HepG2 (cell line): Measurements from ENCODE around the gene NTN3. TPM values are rescaled to one million over a fixed set of nuclear protein-coding genes. Genes with fewer than 3 reads are reported as not detected.

ENCODE experiments used
- BHLHE40 ChIP-seq: IDR thresholded peaks from 2 replicates; pipeline ENCODE4 v1.6.1; 2011; ENCODE audit warnings: low read length, improper control_type of control experiment
- GATAD1 ChIP-seq: IDR thresholded peaks from 2 replicates; pipeline ENCODE4 v1.6.1; 2016; ENCODE audit warnings: missing genetic modification reagents, missing compliant biosample characterization
- KDM2A ChIP-seq: sonication (generic); formaldehyde crosslinking; IDR thresholded peaks from 2 replicates; pipeline ENCODE4 v1.4.0; 2020; ENCODE audit warnings: low read depth, missing genetic modification reagents, borderline replicate concordance
- LCORL ChIP-seq, 2 experiments: fragments of 450-650 bp in 1 of 2; sonication (generic) in 1 of 2; formaldehyde crosslinking in 1 of 2; IDR thresholded peaks; 2 replicates each; pipeline versions ENCODE4 v1.5.0 to v1.6.1; 2017 to 2020; ENCODE audit warnings: antibody characterized with exemption in 1 of 2, missing genetic modification reagents in 1 of 2
- MAZ ChIP-seq, 2 experiments: sonication (generic) in 1 of 2; formaldehyde crosslinking in 1 of 2; IDR thresholded peaks; 2 replicates each; pipeline versions ENCODE4 v1.5.0 to v1.6.1; 2012 to 2020; ENCODE audit warnings: low read depth in 2 of 2, mild to moderate bottlenecking in 2 of 2, borderline replicate concordance in 1 of 2, improper control_type of control experiment in 1 of 2, low read length in 1 of 2, missing genetic modification reagents in 1 of 2, moderate library complexity in 1 of 2
- NKX3-1 ChIP-seq: sonication (generic); formaldehyde crosslinking; IDR thresholded peaks from 2 replicates; pipeline ENCODE4 v1.5.0; 2020; ENCODE audit warnings: missing genetic modification reagents
- PATZ1 ChIP-seq: sonication (generic); formaldehyde crosslinking; IDR thresholded peaks from 2 replicates; pipeline ENCODE4 v1.4.0; 2020; ENCODE audit warnings: missing genetic modification reagents
- PAXIP1 ChIP-seq: sonication (generic); formaldehyde crosslinking; conservative IDR thresholded peaks from 2 replicates; pipeline ENCODE4 v1.4.0; 2020; ENCODE audit warnings: mild to moderate bottlenecking, missing genetic modification reagents, moderate library complexity
- RXRB ChIP-seq: IDR thresholded peaks from 2 replicates; pipeline ENCODE4 v1.6.1; 2016; ENCODE audit warnings: borderline replicate concordance, missing genetic modification reagents, missing compliant biosample characterization
- SMAD1 ChIP-seq: sonication (generic); formaldehyde crosslinking; IDR thresholded peaks from 2 replicates; pipeline ENCODE4 v1.4.0; 2020; ENCODE audit warnings: missing genetic modification reagents, low read depth, mild to moderate bottlenecking, borderline replicate concordance
- ZBTB42 ChIP-seq: sonication (generic); formaldehyde crosslinking; IDR thresholded peaks from 2 replicates; pipeline ENCODE4 v1.5.0; 2020; ENCODE audit warnings: mild to moderate bottlenecking, missing genetic modification reagents
- ZFX ChIP-seq: sonication (generic); formaldehyde crosslinking; IDR thresholded peaks from 2 replicates; pipeline ENCODE4 v1.4.0; 2020; ENCODE audit warnings: mild to moderate bottlenecking, low read depth, missing genetic modification reagents, moderate library complexity
- ZNF292 ChIP-seq: sonication (generic); formaldehyde crosslinking; IDR thresholded peaks from 2 replicates; pipeline ENCODE4 v1.8.1; 2022; ENCODE audit warnings: mild to moderate bottlenecking, low read depth, missing genetic modification reagents, borderline replicate concordance
- ZNF331 ChIP-seq: sonication (generic); formaldehyde crosslinking; IDR thresholded peaks from 2 replicates; pipeline ENCODE4 v1.4.0; 2020; ENCODE audit warnings: missing genetic modification reagents
- ZNF737 ChIP-seq: sonication (generic); formaldehyde crosslinking; IDR thresholded peaks from 2 replicates; pipeline ENCODE4 v1.5.0; 2020; ENCODE audit warnings: missing genetic modification reagents, mild to moderate bottlenecking, borderline replicate concordance
- polyA plus RNA-seq, 8 experiments: library from polyadenylated mRNA; depleted of rRNA in 3 of 8; stranded (reverse) in 7 of 8; unstranded in 1 of 8; fragments of >200 nt; fragmentation: Illumina TruSeq in 4 of 8; extraction: Trizol in 4 of 8; gene quantifications; 2 replicates each; pipeline versions ENCODE4 v1.2.1 to v1.2.3, GENCODE V29; 2011 to 2016; ENCODE audit warnings: low read depth in 4 of 8, missing spikeins in 1 of 8, mixed read lengths in 1 of 8; ENCODE audit not compliant: insufficient read depth in 1 of 8
- total RNA-seq, 5 experiments: library from RNA; depleted of rRNA; stranded (reverse); fragments of >200 nt; fragmentation: Illumina TruSeq; extraction: Trizol; gene quantifications; 2 replicates each; pipeline ENCODE4 v1.2.3, GENCODE V29; 2016; ENCODE audit warnings: low read depth in 1 of 5
- TF ChIP-seq, protein P1 (sequence below): sonication (generic); formaldehyde crosslinking; IDR thresholded peaks from 2 replicates; pipeline ENCODE4 v1.9.0; 2022; ENCODE audit warnings: missing genetic modification reagents, mild to moderate bottlenecking, borderline replicate concordance
- TF ChIP-seq, protein P2 (sequence below): sonication (generic); formaldehyde crosslinking; conservative IDR thresholded peaks from 2 replicates; pipeline ENCODE4 v1.4.0; 2020; ENCODE audit warnings: missing genetic modification reagents

The NTN3 gene
- total and polyA plus RNA-seq, 2 of the 13 experiments (the other 11 are each of a cell fraction or from before 2014, with no cell fraction given): 0.09 to 0.20 TPM

DNA sequence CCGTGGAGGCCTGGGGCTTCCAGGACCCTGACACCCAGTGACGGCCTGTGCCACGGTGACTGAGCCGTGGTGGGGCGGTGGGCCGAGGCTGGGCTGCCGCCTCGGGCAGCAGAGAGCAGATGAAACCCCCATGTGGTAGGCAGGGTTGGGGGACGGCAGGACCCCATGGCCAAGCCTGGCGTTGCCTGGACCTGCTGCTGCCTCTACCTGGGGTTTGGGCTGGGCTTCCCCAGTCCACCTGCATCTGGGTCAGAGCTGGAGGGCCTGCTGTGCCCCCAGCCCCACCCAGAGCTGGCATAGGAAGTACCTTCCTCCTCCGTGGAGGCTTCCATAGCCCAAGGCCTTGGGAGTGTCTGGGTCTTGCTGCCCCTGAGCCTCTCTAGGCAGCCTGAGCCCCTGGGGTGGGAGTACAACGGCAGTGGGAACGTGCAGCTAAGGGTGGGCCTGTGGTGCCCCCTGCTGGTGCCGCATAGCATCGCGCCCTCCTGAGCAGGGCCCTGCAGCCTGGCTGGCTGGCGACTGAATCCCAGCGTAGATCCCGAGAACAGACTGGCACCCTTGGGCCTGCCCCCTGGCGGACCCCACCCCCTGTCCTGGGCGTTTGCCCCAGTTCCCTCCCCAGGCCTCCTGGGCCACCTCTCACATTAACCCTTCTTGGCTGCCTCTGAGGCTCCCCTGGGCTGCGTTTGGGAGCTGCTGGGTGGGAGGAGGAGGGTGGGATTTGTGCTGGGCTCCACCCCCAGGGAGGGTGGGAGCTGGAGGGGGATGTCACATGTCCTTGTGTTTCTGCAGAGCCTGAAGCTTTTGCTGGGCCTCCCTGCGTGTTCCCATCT lies 30.0 kb downstream of the NTN3 start (continued):
- TF ChIP-seq PAXIP1 (CRISPR knock-in tag) (0 out of 2 replicates have a peak, but pooled peaks have one; percentile 16), PATZ1 (CRISPR knock-in tag) (peak; percentile 72), ZBTB42 (CRISPR knock-in tag) (0 out of 2 replicates have a peak, but pooled peaks have one; percentile 38), LCORL (IDR thresholded peaks at IDR 0.05) (no peak), LCORL (CRISPR knock-in tag; IDR thresholded peaks at IDR 0.05) (peak; percentile 74), RXRB (CRISPR knock-in tag) (peak; percentile 30; the same call in 1 of the 2 replicates), GATAD1 (CRISPR knock-in tag) (peak; percentile 61), SMAD1 (CRISPR knock-in tag) (0 out of 2 replicates have a peak, but pooled peaks have one; percentile 6), ZFX (CRISPR knock-in tag) (peak; percentile 48; the same call in 1 of the 2 replicates), KDM2A (peak; percentile 86), MAZ (IDR thresholded peaks at IDR 0.05; ENCODE audit: borderline replicate concordance, low read depth, low read length) (no peak), MAZ (CRISPR knock-in tag; IDR thresholded peaks at IDR 0.05; ENCODE audit: low read depth) (peak; percentile 67; the same call in 1 of the 2 replicates), ZNF737 (no peak), NKX3-1 (CRISPR knock-in tag) (no peak), BHLHE40 (0 out of 2 replicates have a peak, but pooled peaks have one; percentile 44), ZNF331 (CRISPR knock-in tag) (peak; percentile 45; the same call in 1 of the 2 replicates), ZNF292 (CRISPR knock-in tag) (no peak)
- TF ChIP-seq, protein P1, sequence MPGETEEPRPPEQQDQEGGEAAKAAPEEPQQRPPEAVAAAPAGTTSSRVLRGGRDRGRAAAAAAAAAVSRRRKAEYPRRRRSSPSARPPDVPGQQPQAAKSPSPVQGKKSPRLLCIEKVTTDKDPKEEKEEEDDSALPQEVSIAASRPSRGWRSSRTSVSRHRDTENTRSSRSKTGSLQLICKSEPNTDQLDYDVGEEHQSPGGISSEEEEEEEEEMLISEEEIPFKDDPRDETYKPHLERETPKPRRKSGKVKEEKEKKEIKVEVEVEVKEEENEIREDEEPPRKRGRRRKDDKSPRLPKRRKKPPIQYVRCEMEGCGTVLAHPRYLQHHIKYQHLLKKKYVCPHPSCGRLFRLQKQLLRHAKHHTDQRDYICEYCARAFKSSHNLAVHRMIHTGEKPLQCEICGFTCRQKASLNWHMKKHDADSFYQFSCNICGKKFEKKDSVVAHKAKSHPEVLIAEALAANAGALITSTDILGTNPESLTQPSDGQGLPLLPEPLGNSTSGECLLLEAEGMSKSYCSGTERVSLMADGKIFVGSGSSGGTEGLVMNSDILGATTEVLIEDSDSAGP (CRISPR knock-in tag): peak; percentile 45; the same call in 1 of the 2 replicates
- TF ChIP-seq, protein P2, sequence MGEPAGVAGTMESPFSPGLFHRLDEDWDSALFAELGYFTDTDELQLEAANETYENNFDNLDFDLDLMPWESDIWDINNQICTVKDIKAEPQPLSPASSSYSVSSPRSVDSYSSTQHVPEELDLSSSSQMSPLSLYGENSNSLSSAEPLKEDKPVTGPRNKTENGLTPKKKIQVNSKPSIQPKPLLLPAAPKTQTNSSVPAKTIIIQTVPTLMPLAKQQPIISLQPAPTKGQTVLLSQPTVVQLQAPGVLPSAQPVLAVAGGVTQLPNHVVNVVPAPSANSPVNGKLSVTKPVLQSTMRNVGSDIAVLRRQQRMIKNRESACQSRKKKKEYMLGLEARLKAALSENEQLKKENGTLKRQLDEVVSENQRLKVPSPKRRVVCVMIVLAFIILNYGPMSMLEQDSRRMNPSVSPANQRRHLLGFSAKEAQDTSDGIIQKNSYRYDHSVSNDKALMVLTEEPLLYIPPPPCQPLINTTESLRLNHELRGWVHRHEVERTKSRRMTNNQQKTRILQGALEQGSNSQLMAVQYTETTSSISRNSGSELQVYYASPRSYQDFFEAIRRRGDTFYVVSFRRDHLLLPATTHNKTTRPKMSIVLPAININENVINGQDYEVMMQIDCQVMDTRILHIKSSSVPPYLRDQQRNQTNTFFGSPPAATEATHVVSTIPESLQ (CRISPR knock-in tag): no peak
